ENCODE results near the gene U2SURP. TPM values are rescaled to one million over a fixed set of nuclear protein-coding genes. Genes with fewer than 3 reads are reported as not detected.

The U2SURP gene
- total and polyA plus RNA-seq, 10 of the 15 experiments (the other 5 are each of a cell fraction or from before 2014, with no cell fraction given), result 76.3 to 277 (median 150) TPM

DNA sequence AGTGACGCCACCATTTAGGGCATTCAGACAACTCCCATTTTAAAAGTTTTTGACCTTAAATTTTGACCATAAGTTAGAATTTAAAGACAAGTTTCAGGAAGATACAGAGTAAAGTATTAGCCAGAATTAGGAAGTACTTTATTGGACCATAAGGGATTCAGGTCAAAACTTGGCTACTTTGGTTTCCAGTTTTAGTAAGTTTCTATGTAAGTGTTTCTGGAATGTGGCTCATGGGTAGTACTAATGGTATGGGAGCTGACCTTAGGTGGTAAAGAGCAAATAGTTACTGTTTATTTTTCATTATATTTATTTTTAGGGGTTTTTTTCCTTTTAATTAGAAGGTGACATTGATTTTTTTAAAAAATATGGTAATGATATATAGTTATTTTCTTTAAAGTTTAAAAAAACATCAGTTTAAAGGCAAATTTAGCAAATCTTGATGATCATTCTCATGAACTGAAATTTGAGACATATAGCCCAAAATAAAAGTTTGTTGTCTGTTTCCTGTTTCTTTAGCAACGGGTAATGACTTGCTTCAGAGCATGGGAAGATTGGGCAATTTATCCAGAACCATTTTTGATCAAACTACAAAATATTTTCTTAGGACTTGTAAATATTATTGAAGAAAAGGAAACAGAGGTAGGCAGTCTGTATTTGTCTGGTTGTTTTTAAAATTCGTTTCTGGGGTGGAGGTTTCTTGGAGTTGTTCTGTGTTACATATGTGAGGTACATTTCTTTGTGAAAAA lies 34.3 kb downstream of the U2SURP start (continued):
- TF ChIP-seq ATF7 (IDR thresholded peaks at IDR 0.05; ENCODE audit: low read depth), result no peak
- no peak for TF ChIP-seq SUZ12 (IDR thresholded peaks at IDR 0.05; ENCODE audit: unreplicated experiment)
- TF ChIP-seq ETV6 (conservative IDR thresholded peaks at IDR 0.05 in 1 of 2, IDR thresholded peaks at IDR 0.05 in 1 of 2; ENCODE audit: borderline replicate concordance in 1 of 2, low read depth in 1 of 2), result no peak

DNA sequence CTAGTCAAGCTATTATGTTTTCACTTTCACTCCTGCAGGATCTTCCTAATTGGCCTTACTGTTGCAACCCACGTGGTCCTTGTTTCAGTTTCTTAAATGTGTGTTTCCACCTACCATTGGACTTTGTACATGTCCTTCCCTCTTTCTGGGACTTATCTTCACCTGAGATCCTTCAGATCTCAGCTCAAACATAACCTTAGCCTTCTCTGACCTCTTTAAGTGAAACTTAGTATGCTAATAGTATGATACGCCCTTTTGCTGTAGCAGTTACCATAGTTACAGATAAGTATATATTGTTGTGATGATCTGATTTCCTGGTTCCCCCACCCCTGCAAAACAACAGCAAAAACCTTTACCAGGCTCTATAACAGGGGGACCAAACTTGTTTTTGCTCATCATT lies 35.2 kb downstream of the U2SURP start:
- no peaks in the 10 kb centered on the region for H3K4me1 ChIP-seq (ENCODE audit: control insufficient read depth, insufficient read depth, low read length)
- TF ChIP-seq BMI1 (IDR thresholded peaks at IDR 0.05; ENCODE audit: borderline replicate concordance) (peak; percentile 68), RAD51 (IDR thresholded peaks at IDR 0.05) (peak; percentile 55), ZNF622 (IDR thresholded peaks at IDR 0.05) (no peak), USF2 (IDR thresholded peaks at IDR 0.05; ENCODE audit: borderline replicate concordance, low read depth, low read length) (no peak; the same call in 1 of the 2 replicates)
- TF ChIP-seq, protein P1, sequence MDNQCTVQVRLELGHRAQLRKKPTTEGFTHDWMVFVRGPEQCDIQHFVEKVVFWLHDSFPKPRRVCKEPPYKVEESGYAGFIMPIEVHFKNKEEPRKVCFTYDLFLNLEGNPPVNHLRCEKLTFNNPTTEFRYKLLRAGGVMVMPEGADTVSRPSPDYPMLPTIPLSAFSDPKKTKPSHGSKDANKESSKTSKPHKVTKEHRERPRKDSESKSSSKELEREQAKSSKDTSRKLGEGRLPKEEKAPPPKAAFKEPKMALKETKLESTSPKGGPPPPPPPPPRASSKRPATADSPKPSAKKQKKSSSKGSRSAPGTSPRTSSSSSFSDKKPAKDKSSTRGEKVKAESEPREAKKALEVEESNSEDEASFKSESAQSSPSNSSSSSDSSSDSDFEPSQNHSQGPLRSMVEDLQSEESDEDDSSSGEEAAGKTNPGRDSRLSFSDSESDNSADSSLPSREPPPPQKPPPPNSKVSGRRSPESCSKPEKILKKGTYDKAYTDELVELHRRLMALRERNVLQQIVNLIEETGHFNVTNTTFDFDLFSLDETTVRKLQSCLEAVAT (IDR thresholded peaks at IDR 0.05), result no peak
- no peaks in the 10 kb centered on the region for H3K27me3 ChIP-seq (replicated peaks in 1 of 2; ENCODE audit: control insufficient read depth in 2 of 2, insufficient read depth in 2 of 2, low read length in 1 of 2)
- DNase-seq (ENCODE audit: low read depth, low spot score) (no peak), FAIRE-seq (peak; percentile 76), ATAC-seq (peak; percentile 82)
- BruUV-seq (replicated peaks), result no TSS peak
- peaks cover 0 to 25% of the 10 kb centered on the region in 2 experiments; a peak in 2 of 4 replicates for H3K36me3 ChIP-seq (ENCODE audit: control insufficient read depth in 2 of 2, insufficient read depth in 2 of 2, low read length in 1 of 2)
- CTCF ChIA-PET, result interaction anchor here (1.0 to 1.7 kb wide), 3 partner anchors 18 to 83 kb away, joined by 3 to 5 read pairs (median 4); partner anchors contain the start of gene CHST2
- H3K27ac ChIP-seq (ENCODE audit: control insufficient read depth, insufficient read depth), result no peak overlapping the region
- no peak overlapping the region for H3K4me2 ChIP-seq (ENCODE audit: control insufficient read depth, insufficient read depth)
- H3K9ac ChIP-seq (ENCODE audit: control insufficient read depth, insufficient read depth, low read length), result no peak overlapping the region
- no peak overlapping the region for H2AFZ ChIP-seq (ENCODE audit: control insufficient read depth, low read depth, low read length)
- no peaks in the 10 kb centered on the region; the same call in 1 of the 2 replicates for H3K79me2 ChIP-seq (ENCODE audit: control insufficient read depth, insufficient read depth, low read length)
- no peak overlapping the region for H3K4me3 ChIP-seq
- intact Hi-C loops (cut with micrococcal nuclease; ENCODE audit: unreplicated experiment), result no loop called here
- 33% methylated on average over 2 of the region's 2 CpGs for WGBS (ENCODE audit: insufficient coverage, insufficient replicate concordance, low lambda C conversion rate, missing lambda C conversion rate)
- in situ Hi-C loops (cut with MboI), result no loop called here
- POLR2A ChIA-PET, result interaction anchor here (0.6 kb wide), 1 partner anchor 15 kb away, joined by 6 read pairs; no protein-coding TSS in a partner anchor
- RAD21 ChIA-PET (ENCODE audit: unreplicated experiment), result interaction anchor here (0.7 to 1.2 kb wide), 2 partner anchors 16 to 144 kb away, joined by 3 read pairs; no protein-coding TSS in a partner anchor
- no peaks in the 10 kb centered on the region for H3K9me3 ChIP-seq (replicated peaks; ENCODE audit: control insufficient read depth, insufficient read depth, low read length)
- SMC1A ChIA-PET (ENCODE audit: uncharacterized antibody, unreplicated experiment), result interaction anchor here (0.7 to 1.3 kb wide), 5 partner anchors 9 to 71 kb away, joined by 3 to 5 read pairs (median 3); no protein-coding TSS in a partner anchor
- H4K20me1 ChIP-seq (ENCODE audit: control insufficient read depth, insufficient read depth), result no peaks in the 10 kb centered on the region
